ENCODE measurements around the gene DAW1.

GRCh38 chr2:227856697-227857096, 14.7 kb upstream of the DAW1 start:
- TF ChIP-seq CTCF (IDR thresholded peaks at IDR 0.05; ENCODE audit: insufficient read depth, low read depth, low read length) (no peak), EZH2 (IDR thresholded peaks at IDR 0.05; ENCODE audit: insufficient read depth, low read length) (no peak)
